Hepatocyte (in vitro differentiated cells): ENCODE data around the gene THUMPD1.

ENCODE experiments used
- EZH2phosphoT487 ChIP-seq: fragments of 200-600 bp; sonication (generic); IDR thresholded peaks from one replicate; pipeline ENCODE4 v1.6.1; 2018; ENCODE audit warnings: antibody characterized with exemption, mild to moderate bottlenecking, low read depth, moderate library complexity; ENCODE audit not compliant: unreplicated experiment, severe bottlenecking
- TF ChIP-seq, protein P1 (sequence below): fragments of 200-600 bp; sonication (generic); IDR thresholded peaks from 2 replicates; pipeline ENCODE4 v1.5.1; 2016; ENCODE audit warnings: antibody characterized with exemption, mild to moderate bottlenecking; ENCODE audit not compliant: poor library complexity

DNA sequence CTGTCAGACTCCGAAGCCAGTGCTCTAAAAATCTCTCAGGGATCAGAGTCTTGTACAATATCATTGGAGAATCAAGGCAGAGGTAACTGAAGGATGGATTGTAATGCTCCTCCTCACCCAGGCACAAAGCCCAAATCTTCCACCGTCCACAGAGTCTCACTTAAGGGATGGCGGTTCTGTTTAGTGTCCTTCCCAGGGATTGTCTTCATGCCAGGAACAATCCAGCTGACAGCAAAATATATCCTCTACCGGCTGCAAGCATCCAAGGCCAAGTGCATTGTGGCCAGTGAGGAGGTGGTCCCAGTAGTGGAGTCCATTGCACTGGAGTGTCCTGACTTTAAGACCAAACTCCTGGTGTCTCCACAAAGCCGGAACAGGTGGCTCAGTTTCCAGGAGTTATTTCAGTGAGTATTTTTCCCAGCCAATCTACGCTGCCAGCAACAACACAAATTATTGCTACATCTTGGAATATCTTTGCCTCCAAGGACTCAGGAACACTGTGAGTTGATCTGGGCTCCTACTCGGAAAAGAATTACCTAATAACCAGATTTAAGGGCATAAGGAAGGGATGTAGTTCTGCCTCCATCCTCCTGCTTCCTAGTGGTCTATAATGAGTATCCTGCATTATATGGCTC, 30.2 kb downstream of the THUMPD1 start:
- TF ChIP-seq, protein P1, sequence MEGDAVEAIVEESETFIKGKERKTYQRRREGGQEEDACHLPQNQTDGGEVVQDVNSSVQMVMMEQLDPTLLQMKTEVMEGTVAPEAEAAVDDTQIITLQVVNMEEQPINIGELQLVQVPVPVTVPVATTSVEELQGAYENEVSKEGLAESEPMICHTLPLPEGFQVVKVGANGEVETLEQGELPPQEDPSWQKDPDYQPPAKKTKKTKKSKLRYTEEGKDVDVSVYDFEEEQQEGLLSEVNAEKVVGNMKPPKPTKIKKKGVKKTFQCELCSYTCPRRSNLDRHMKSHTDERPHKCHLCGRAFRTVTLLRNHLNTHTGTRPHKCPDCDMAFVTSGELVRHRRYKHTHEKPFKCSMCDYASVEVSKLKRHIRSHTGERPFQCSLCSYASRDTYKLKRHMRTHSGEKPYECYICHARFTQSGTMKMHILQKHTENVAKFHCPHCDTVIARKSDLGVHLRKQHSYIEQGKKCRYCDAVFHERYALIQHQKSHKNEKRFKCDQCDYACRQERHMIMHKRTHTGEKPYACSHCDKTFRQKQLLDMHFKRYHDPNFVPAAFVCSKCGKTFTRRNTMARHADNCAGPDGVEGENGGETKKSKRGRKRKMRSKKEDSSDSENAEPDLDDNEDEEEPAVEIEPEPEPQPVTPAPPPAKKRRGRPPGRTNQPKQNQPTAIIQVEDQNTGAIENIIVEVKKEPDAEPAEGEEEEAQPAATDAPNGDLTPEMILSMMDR, result no peak
- no peak for TF ChIP-seq EZH2phosphoT487
